ENCODE results near the gene AP4M1.

Gene AP4M1

DNA sequence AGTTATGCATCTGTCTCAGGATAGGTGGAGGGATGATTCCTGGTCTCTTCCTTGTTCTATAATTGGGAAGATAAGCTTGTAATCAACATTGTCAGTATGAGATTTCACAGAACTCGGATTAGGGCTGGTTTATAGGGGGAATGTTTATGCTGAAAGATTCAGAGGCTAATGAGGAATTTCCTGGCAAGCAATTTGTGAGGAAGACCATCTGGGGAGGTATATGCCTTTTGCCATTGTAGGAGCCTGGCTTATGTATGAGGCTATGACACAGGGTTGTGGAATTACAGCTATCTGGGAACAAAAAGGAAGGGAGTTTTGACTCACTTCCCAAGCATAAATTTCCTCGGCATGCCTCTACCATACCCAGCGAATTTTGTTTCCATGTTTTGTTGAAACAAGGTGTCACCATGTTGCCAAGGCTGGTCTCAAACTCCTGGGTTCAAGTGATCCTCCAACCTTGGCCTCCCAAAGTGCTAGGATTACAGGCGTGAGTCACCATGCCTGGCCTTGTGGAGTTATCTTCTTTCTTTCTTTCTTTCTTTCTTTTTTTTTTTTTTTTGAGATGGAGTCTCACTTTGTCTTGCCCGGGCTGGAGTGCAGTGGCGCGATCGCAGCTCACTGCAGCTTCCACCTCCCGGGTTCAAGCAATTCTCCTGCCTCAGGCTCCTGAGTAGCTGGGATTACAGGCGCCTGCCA, 14.2 kb upstream of the AP4M1 start:
- DNase-seq = no peak

GRCh38 chr7:100088095-100088620, 13.3 kb upstream of the AP4M1 start:
- no peak for DNase-seq

DNA sequence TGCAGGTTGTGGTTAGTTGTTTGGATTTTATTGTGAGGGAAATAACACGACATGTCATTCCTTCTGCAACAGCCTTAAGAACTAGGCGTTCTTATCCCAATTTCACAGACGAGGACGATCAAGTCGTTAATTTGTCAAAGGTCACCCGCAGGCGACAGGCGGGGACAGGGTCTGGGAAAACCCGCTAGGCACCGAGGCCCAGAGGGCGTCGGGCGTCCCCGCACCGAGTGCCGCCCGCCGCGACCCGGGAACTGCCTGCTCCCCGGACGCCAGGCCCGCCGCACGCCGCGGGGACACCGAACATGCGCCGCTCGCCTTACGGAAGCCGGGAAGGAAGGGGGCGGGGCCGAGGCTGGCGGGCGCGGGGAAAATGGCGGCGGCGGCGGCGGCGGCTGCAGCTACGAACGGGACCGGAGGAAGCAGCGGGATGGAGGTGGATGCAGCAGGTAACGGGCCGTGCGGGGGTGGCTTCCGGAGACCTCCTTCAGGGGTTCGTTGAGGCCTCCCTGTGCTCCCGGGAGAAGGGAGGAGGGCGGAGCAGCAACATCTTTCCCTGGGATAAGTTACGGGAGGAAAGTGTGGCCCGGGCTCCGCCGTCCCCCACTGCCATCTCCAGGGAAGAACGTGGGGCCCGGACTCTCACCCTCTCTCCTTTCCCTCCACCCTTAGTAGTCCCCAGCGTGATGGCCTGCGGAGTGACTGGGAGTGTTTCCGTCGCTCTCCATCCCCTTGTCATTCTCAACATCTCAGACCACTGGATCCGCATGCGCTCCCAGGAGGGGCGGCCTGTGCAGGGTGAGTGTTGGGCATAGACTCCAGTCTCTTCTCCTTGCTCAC, 12.6 kb upstream of the AP4M1 start, which contains the start of gene COPS6:
Gene COPS6 (plus strand): TSS at position 349 of the 837 bp plus-strand sequence. CDS start 22 bp downstream, at position 371.
- DNase-seq = peak; percentile 89

DNA sequence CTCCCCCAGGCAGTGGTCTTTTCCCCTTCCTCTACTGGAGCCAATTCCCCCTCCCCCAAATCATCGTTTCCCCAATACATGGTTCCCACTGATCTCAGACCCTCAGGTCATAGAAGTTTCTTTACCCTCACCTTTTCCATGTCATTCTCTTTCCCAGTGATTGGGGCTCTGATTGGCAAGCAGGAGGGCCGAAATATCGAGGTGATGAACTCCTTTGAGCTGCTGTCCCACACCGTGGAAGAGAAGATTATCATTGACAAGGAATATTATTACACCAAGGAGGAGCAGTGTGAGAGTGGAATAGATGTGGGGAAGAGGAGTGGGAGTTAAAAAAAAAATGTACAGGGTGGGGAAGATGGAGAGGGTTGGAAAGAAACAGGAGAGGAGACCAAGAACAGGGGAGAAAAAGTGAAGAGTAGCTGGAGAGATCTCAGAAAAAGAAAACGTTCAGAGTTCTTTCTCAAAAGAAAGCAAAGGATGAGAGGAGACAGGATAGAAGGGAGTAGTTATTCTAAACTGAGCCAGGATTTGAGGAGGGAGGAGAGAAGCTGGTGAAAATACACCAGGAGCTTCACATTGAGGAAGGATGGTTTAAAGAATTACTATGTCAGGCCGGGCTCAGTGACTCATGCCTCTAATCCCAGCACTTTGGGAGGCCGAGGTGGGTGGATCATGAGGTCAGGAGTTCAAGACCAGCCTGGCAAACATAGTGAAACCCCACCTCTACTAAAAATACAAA, 11.8 kb upstream of the AP4M1 start:
- DNase-seq = no peak

DNA sequence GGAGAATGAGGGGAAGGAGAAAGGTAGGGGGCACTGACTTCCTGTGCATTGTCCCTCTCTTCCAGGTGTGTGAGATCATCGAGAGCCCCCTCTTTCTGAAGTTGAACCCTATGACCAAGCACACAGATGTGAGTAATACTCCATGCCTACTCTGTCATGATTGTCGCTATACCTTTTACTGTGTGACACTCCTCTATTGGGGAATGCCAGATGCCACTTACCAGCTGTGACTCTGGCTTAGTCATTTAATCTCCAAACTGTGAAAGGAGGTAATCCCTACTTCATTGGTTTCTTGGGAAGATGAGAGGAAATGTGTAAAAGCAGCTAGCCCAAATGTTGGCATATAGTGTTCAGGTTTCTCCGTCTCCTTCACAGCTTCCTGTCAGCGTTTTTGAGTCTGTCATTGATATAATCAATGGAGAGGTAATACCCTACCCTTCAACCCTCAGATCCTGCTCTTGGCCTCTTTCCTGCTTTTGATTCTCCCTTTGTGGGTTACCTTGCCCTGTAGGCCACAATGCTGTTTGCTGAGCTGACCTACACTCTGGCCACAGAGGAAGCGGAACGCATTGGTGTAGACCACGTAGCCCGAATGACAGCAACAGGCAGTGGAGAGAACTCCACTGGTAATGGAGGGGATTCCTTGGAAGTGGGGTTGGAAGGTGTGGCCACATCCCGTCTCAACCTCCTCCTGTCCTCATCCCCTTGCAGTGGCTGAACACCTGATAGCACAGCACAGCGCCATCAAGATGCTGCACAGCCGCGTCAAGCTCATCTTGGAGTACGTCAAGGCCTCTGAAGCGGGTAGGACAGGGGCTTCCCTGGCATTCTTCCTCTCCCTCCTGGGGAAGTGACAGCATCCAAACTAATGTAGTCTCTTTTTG, 10.7 kb upstream of the AP4M1 start:
- DNase-seq = no peak

DNA sequence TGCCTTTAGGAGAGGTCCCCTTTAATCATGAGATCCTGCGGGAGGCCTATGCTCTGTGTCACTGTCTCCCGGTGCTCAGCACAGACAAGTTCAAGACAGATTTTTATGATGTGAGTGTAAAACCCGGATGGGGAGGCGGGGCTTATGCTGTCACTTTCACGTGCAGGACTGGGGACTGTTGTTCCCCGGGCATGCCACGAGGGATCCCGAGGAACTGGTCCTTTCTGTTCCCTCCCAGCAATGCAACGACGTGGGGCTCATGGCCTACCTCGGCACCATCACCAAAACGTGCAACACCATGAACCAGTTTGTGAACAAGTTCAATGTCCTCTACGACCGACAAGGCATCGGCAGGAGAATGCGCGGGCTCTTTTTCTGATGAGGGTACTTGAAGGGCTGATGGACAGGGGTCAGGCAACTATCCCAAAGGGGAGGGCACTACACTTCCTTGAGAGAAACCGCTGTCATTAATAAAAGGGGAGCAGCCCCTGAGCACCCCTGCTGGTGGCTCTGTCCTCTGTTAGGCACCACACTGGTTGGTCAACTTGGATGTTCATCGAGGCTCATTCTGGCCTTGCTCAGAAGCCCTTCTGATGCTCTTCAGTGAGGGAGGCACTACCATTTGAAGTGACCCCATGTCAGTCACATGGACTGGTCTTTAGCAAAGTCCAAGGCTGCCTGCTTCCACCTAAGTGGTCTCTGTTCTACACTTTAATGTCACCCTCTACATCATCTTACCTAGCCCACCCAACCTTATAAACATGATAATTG, 9.8 kb upstream of the AP4M1 start:
- peak; percentile 41 for DNase-seq

- DNase-seq = no peak
These were observed 8.4 kb upstream of the AP4M1 start for GRCh38 chr7:100093054-100093453.

GRCh38 chr7:100093498-100093897, 7.9 kb upstream of the AP4M1 start:
- no peak for DNase-seq

GRCh38 chr7:100093925-100094486, 7.4 kb upstream of the AP4M1 start:
- DNase-seq = no peak

GRCh38 chr7:100095289-100095688, 6.2 kb upstream of the AP4M1 start:
- no peak for DNase-seq

GRCh38 chr7:100095704-100096103, 5.7 kb upstream of the AP4M1 start:
- no peak for DNase-seq

DNA sequence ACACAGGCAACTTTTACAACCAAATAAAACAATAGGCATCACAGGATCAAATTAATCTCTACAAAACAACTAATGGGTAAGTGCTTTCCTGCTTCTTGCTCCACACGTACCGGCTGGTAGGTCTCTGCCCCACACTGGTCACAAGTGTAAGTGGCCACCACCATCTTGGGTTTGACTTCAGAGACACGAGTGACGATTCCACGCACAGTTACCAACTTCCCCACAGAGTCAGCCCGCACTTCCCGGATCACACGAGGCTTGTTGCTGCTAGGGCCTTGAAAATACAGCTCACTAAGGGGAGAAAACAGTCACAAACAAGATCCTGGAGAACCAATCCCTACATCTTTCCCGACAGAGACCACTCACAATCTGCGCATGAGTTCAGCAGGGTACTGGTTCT, 2.5 kb upstream of the AP4M1 start:
- DNase-seq = no peak

DNA sequence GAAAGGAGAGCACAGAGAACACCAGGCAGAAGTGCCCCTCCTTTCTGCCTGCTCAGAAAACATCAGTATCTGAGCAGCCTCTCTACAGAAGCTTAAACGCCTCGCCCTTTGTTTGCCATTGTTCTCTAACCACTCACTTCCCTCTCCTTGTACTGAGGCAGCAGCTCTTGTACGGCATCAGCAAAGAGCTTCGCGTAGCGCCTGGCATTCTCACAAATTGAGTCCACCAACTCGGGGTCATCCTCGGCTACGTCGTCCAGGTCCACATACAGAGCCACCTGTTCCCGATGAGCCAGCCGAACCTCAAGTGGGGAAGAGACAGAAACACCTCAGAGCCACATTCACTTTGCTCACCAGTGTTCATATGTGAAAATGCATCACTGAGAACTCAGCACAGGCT, 2.0 kb upstream of the AP4M1 start:
- DNase-seq = no peak

DNA sequence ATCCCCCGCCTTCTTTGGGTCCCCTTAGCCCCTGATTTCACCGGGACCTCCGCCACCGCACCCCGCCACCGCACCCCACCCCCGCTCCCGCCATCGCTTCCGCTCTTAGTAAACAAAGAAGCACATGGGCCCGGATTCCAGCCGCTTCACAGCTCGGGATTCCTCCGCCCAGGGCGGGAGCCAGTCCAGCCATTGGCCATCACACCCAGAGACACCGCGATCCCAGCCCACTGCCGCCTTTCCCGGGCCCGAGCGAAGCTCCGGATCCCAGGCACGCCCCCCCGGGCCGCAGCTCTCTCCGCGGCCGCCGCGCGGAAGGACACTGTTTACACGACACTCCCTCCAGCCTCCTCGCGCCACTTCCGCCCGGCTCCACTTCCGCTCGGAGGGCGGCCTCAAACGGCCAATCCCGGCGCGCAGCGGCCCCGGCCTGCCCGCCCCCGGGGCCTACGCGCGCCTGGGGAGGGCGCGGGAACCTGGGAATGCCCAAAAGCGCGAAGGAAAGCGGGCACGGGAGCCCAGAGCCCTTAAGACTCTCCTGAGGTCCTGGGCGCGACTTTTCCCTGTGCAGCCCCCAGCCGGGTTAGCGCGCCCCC, 925 bp upstream of the AP4M1 start:
- peak; percentile 97 for DNase-seq

DNA sequence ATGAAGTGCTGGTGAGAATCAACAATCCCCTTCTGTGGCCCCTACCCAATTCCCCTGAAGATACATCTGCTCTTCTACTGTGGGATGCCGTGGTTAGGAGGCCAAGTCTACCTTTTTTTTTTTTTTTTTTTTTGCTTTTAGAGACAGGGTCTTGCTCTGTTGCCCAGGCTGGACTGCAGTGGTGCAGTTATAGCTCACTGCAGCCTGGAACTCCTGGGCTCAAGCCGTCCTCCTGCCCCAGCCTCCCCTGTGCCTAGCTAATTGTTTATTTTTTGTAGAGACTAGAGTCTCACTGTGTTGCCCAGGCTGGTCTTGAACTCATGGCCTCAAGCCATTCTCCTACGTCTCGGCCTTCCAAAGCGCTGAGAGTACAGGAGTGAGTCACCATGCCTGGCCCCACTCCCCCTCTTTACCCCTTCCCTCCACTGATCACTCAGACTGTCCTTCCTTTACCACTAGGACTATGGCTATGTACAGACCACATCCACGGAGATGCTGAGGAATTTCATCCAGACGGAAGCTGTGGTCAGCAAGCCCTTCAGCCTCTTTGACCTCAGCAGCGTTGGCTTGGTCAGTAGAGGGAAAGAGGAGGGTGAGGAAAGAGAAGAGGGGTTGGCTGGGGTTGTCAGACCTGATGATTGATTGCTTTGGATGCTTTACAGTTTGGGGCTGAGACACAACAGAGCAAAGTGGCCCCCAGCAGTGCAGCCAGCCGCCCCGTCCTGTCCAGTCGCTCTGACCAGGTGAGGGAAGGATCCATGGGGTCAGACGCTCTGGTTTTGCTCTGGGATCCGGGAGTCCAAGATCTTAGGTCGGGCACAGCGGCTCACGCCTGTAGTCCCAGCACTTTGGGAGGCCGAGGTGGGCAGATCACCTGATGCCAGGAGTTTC, 1.8 kb downstream of the AP4M1 start:
- no peak for DNase-seq

DNA sequence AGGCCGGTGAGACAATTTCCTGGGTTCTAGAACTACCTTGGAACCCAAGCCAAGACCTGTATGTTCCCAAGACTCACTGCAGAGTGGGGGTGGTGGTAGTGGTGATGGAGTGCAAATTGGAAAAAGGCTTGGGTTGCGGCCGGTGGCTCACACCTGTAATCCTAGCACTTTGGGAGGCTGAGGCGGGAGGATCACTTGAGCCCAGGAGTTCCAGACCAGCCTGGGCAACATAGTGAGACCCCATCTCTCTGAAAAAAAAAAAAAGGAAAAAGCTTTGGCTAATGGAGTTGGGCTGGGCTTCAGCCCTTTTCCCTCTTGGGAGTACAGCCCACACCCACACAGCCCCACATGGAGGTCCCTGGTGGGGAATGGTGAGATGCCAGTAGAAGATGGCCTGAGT, 4.1 kb downstream of the AP4M1 start:
- DNase-seq = no peak

GRCh38 chr7:100106633-100107032, 5.2 kb downstream of the AP4M1 start:
- DNase-seq = no peak

DNA sequence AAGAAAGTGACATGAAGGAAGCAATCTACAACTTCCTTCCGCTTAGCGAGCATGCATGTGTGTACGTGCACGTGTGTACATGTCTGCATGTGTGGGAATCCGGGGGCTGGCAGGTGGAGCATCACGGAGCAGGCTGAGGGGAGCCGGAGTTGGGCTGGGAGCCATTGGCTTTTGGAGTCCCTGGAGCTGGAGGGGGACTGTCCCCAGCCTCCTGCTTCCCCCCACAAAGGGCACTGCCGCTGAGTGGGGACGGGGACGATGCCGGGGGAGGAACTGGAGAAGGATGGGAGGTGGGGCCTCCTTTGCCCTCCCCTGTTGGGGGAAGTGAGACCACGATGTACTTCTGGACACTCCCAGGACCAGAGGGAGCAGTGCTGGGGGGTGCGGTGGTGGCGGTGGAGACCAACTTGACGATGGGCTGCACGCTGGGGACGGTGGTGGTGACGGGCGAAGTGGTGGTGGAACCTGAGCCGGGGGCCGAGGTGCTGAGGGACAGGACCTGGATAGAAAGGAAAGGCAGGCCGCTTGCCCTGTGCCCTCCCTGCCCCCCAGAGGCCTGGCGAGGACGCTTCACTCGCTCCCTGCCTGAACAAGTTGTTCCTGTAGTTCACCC, 5.8 kb downstream of the AP4M1 start:
- DNase-seq = no peak

DNA sequence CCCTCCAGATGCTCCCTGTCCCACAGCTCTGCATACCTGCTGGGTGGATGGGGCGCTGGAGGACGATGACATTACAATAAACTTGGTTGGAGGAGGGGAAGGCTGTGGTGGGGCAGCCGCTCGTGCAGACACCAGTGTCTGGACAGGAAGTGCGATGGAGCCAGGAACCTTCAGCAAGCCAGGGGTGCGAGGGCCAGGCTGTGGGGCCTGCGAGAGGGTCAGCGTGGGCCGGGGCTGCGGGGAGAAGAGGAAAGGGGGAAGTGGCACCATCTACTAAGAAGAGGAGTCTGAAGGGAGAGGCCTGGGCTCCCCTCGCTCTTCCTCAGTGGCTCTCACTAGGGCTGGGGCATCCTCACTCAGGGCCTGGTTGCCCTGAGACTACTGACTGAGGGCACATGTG, 6.4 kb downstream of the AP4M1 start:
- DNase-seq = no peak
